ENCODE data around the gene TMEM202.

DNA sequence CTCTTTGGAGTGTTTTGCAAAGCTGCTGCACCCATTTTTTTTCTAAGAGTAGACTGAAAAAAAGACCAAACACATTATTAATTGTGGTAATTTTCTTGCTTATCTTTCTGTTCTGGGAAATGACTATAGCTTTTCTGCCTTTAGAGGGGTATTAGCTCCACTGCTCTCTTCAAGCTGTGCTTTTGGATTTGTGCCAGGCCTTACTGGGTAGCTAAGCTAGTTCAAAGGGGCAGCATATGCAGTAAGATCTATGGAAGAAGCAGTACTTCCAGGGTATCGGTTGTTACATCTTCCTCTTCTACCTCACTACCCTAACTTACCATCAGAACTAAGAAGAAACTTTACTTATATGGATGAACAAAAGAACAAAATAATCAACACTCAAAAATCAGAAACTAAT lies 47.3 kb downstream of the TMEM202 start:
- TF ChIP-seq TAF1 (IDR thresholded peaks at IDR 0.05; ENCODE audit: low read depth, low read length) (no peak), POLR2A (IDR thresholded peaks at IDR 0.05; ENCODE audit: low read depth, low read length) (no peak), POLR2AphosphoS5 (IDR thresholded peaks at IDR 0.05; ENCODE audit: low read depth, low read length) (no peak)

All from GM12891 (cell line).